ENCODE data around the gene MET. TPM values are rescaled to one million over a fixed set of nuclear protein-coding genes. Genes with fewer than 3 reads are reported as not detected.

Gene MET
- total and polyA plus RNA-seq, 2 donors (not counting 1 experiment from before 2014, with no cell fraction given) = 33.4 to 44.4 TPM

DNA sequence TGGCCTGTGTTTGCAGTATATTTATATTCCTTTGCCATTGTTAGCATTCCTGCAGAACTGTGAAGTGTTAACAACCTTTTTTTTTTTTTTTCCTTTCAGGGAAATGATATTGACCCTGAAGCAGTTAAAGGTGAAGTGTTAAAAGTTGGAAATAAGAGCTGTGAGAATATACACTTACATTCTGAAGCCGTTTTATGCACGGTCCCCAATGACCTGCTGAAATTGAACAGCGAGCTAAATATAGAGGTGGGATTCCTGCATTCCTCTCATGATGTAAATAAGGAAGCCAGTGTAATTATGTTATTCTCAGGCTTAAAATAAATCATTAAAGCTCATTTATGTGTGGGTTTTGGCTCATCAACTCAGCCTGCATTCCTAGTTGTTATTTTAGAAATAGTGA lies 97.5 kb downstream of the MET start:
- Histone ChIP-seq H3K36me3 (ENCODE audit: control insufficient read depth, insufficient read depth, low read length) (peaks cover 2% of the 10 kb centered on the region), H4K20me1 (ENCODE audit: control insufficient read depth, extremely low read depth, insufficient read depth, low read length) (no peaks in the 10 kb centered on the region), H3K9ac (ENCODE audit: insufficient read depth, low read length) (no peak overlapping the region), H3K4me1 (ENCODE audit: control insufficient read depth, extremely low read depth, insufficient read depth, low read length) (no peaks in the 10 kb centered on the region), H3K4me3 (replicated peaks in 1 of 4; ENCODE audit: control extremely low read depth in 1 of 4, insufficient read depth in 1 of 4, low read depth in 3 of 4, low read length in 4 of 4) (no peak overlapping the region), H3K4me2 (ENCODE audit: extremely low read depth, insufficient read depth, low read length) (no peak overlapping the region), H3K9me3 (ENCODE audit: control insufficient read depth, insufficient read depth, low read depth, low read length) (no peaks in the 10 kb centered on the region), H3K27ac (ENCODE audit: insufficient read depth, low read length) (no peak overlapping the region), H2AFZ (ENCODE audit: low read length) (no peak overlapping the region), H3K79me2 (ENCODE audit: control insufficient read depth, insufficient read depth, low read length) (no peaks in the 10 kb centered on the region), H3K27me3 (ENCODE audit: control insufficient read depth, insufficient read depth, low read length) (no peaks in the 10 kb centered on the region)
- no peak for TF ChIP-seq EZH2 (IDR thresholded peaks at IDR 0.05; ENCODE audit: low read length, missing control alignments)
- TF ChIP-seq, protein P1, sequence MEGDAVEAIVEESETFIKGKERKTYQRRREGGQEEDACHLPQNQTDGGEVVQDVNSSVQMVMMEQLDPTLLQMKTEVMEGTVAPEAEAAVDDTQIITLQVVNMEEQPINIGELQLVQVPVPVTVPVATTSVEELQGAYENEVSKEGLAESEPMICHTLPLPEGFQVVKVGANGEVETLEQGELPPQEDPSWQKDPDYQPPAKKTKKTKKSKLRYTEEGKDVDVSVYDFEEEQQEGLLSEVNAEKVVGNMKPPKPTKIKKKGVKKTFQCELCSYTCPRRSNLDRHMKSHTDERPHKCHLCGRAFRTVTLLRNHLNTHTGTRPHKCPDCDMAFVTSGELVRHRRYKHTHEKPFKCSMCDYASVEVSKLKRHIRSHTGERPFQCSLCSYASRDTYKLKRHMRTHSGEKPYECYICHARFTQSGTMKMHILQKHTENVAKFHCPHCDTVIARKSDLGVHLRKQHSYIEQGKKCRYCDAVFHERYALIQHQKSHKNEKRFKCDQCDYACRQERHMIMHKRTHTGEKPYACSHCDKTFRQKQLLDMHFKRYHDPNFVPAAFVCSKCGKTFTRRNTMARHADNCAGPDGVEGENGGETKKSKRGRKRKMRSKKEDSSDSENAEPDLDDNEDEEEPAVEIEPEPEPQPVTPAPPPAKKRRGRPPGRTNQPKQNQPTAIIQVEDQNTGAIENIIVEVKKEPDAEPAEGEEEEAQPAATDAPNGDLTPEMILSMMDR (conservative IDR thresholded peaks at IDR 0.05 in 1 of 2, IDR thresholded peaks at IDR 0.05 in 1 of 2; ENCODE audit: low read depth in 1 of 2, low read length in 2 of 2) = no peak
- DNase-seq (ENCODE audit: low read depth in 2 of 2) = no peak

DNA sequence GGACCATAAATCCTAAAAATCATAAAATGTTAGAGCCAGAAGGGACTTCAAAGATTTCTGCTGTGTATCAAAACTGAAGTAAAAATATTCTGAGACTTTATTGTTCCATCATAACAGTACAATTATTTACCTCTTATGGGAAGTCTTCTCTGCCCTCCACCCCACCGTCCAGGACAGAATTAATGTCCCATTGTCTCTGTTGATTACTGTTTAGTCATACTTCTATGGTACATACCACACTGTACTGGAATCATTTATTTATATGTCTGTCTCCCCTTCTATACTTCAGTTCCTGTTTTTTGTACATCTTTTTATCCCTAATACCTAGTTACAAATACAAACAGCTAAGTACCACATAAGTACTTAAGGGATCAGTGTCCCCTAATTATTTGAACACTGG lies 98.9 kb downstream of the MET start:
- Histone ChIP-seq H2AFZ (ENCODE audit: low read length) (no peak overlapping the region), H3K9ac (ENCODE audit: insufficient read depth, low read length) (no peak overlapping the region), H3K4me2 (ENCODE audit: extremely low read depth, insufficient read depth, low read length) (no peak overlapping the region), H3K79me2 (ENCODE audit: control insufficient read depth, insufficient read depth, low read length) (no peaks in the 10 kb centered on the region), H3K27ac (ENCODE audit: insufficient read depth, low read length) (no peak overlapping the region), H3K27me3 (ENCODE audit: control insufficient read depth, insufficient read depth, low read length) (no peaks in the 10 kb centered on the region), H3K4me3 (replicated peaks in 1 of 4; ENCODE audit: control extremely low read depth in 1 of 4, insufficient read depth in 1 of 4, low read depth in 3 of 4, low read length in 4 of 4) (no peak overlapping the region), H3K4me1 (ENCODE audit: control insufficient read depth, extremely low read depth, insufficient read depth, low read length) (peaks cover under 1% of the 10 kb centered on the region), H3K9me3 (ENCODE audit: control insufficient read depth, insufficient read depth, low read depth, low read length) (no peaks in the 10 kb centered on the region), H3K36me3 (ENCODE audit: control insufficient read depth, insufficient read depth, low read length) (peaks cover 2% of the 10 kb centered on the region), H4K20me1 (ENCODE audit: control insufficient read depth, extremely low read depth, insufficient read depth, low read length) (no peaks in the 10 kb centered on the region)
- no peak for TF ChIP-seq EZH2 (IDR thresholded peaks at IDR 0.05; ENCODE audit: low read length, missing control alignments)
- TF ChIP-seq, protein P1 (conservative IDR thresholded peaks at IDR 0.05 in 1 of 2, IDR thresholded peaks at IDR 0.05 in 1 of 2; ENCODE audit: low read depth in 1 of 2, low read length in 2 of 2) = no peak
- no peak for DNase-seq (ENCODE audit: low read depth in 2 of 2)

DNA sequence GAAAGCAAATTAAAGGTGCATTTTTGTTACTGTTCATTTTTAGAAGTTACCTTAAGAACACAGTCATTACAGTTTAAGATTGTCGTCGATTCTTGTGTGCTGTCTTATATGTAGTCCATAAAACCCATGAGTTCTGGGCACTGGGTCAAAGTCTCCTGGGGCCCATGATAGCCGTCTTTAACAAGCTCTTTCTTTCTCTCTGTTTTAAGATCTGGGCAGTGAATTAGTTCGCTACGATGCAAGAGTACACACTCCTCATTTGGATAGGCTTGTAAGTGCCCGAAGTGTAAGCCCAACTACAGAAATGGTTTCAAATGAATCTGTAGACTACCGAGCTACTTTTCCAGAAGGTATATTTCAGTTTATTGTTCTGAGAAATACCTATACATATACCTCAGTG lies 99.6 kb downstream of the MET start:
- H3K9ac ChIP-seq (ENCODE audit: insufficient read depth, low read length) = no peak overlapping the region
- no peak overlapping the region for H3K4me2 ChIP-seq (ENCODE audit: extremely low read depth, insufficient read depth, low read length)
- no peak overlapping the region for H3K27ac ChIP-seq (ENCODE audit: insufficient read depth, low read length)

More for the DNA sequence above, 99.6 kb downstream of the MET start:
- no peaks in the 10 kb centered on the region for H3K79me2 ChIP-seq (ENCODE audit: control insufficient read depth, insufficient read depth, low read length)
- TF ChIP-seq, protein P1 (conservative IDR thresholded peaks at IDR 0.05 in 1 of 2, IDR thresholded peaks at IDR 0.05 in 1 of 2; ENCODE audit: low read depth in 1 of 2, low read length in 2 of 2) = no peak
- no peaks in the 10 kb centered on the region for H3K27me3 ChIP-seq (ENCODE audit: control insufficient read depth, insufficient read depth, low read length)
- no peaks in the 10 kb centered on the region for H3K9me3 ChIP-seq (ENCODE audit: control insufficient read depth, insufficient read depth, low read depth, low read length)
- no peak for DNase-seq (ENCODE audit: low read depth in 2 of 2)
- peaks cover 2% of the 10 kb centered on the region for H3K36me3 ChIP-seq (ENCODE audit: control insufficient read depth, insufficient read depth, low read length)
- no peaks in the 10 kb centered on the region for H4K20me1 ChIP-seq (ENCODE audit: control insufficient read depth, extremely low read depth, insufficient read depth, low read length)
- no peak overlapping the region for H3K4me3 ChIP-seq (replicated peaks in 1 of 4; ENCODE audit: control extremely low read depth in 1 of 4, insufficient read depth in 1 of 4, low read depth in 3 of 4, low read length in 4 of 4)
- H2AFZ ChIP-seq (ENCODE audit: low read length) = no peak overlapping the region
- H3K4me1 ChIP-seq (ENCODE audit: control insufficient read depth, extremely low read depth, insufficient read depth, low read length) = peaks cover 6% of the 10 kb centered on the region

All from fibroblast of lung (primary cell).